OCI-M2 (cell line): Measurements from ENCODE around the gene MASP1.
"Not testable (repeated sequence)": the region's sequence is repeated elsewhere in the genome, so short reads cannot be mapped to it uniquely, and the experiment has no call there.

Source experiments
- DNase-seq: peaks from one replicate; lab custom pipeline; 2025; ENCODE audit not compliant: unreplicated experiment; lab: John Stamatoyannopoulos, UW

The MASP1 gene

DNA sequence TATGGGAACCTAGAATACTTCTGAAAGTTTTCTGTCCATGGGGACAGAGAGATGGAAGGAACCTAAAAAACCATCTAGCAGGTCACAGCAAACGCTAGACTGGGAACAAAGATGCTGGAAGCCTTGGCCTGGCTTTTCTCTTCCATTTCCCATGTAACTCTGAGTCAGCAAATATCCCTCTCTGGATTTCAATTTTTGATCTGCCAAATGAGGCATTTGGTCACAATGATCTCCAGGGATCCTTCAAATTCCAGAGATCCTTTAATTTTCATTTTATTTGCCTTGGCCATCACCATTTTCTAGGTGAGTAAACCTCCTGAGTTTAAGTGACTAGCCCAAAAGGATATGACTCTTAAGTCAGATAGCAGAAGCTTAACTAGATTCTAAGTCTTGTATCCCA lies 54.6 kb downstream of the MASP1 start:
- DNase-seq, result no peak

DNA sequence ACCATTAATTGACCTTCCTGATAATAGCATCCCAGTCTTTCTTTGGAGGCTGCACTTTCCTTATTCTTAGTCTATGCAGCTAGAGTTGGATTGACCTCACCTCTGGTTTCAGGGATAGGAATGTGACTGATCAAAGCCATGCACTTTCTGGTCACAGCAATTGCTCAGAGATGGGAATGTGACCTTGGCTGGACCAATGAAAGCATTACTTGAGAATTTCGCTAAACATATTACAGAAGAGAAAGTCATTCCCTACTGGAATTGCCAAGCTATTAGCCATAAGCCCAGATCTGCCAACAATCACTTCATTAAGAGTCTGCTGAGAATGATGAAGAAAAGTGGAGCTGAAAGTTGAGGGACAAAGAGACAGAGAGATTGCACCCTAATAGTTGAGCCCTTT lies 61.5 kb downstream of the MASP1 start:
- DNase-seq, result no peak

DNA sequence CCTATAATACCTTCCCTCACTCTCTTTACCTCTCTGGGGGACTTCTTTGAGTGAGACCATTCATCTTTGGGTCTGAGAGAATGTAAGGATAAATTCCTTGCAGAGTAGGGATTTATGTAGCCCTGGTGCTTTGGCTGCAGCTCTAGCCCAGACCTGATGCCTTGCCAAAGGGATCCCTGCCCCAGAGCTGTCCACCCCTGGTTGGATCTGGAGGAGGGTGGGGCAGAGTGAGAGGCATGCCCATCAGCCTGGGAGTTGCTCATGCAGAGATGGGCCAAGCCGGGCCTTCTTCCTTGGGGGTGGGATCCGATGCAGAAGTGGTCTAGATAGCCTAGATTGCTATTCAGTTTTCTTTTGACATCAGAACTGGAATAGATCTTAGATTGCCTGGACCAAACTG lies 62.8 kb downstream of the MASP1 start:
- no peak for DNase-seq

DNA sequence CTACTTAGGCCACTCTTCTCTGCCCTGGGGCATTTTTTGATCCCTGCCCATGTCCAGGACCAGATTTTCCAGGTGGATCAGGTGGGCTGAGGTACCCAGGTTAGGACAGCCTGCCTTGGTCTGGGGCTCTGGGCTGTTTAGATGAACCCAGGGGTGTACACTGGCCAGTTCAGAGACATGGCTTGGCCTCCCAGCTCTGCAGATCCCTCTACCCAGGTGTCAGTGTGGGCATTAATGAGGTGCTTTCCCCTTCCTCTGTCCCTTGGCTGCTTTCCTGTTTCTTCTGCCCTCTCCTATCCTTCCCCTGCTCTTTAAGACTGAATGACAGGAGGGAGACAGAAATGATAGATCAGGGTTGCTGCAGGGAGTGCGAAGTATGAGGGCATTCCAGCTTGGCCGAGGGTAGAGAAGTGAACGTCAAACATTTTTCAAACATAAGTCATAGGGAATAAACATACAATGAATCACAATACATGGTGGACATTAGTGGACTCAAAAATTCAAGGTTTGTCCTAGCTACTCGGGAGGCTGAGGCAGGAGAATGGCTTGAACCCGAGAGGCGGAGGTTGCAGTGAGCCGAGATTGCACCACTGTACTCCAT lies 63.8 kb downstream of the MASP1 start:
- no peak for DNase-seq

DNA sequence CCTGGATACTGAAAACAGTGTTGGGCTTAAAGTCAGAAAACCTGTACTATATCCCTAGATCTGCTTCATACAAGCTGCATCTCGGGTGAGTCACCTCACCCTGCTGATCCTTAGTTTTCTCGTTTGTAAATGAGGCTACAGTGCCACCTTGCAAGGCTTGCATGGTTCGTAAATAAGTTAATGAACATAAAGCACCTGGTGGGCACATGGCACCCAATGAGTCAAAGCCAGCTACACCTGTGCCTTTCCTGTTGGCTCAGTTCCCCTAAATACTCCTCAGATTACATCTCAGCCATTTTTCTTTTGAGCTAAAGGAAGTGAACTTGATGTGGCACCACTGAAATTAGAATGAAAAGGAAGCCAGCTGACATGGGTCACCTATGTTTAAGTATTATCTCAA lies 67.7 kb downstream of the MASP1 start:
- DNase-seq, result no peak

DNA sequence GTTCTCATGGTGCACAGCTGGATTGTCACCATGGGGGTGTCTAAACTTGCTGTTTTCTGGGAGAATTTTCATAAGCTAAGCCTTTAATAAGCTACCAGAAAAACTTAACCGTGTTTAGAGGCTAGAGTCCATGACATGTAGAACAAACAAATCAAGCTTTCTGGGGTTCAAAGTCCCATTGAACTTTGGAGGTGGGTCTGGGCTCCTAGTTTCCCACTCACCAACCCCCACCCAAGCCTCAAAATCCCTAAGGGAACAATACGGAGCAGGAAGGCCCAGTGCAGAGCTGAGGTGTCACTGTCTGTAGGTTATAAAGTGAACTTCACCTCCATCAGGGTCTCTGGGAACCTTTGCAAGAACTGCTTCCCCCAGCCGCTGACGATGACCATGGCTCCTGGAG lies 68.7 kb downstream of the MASP1 start:
- no peak for DNase-seq

DNA sequence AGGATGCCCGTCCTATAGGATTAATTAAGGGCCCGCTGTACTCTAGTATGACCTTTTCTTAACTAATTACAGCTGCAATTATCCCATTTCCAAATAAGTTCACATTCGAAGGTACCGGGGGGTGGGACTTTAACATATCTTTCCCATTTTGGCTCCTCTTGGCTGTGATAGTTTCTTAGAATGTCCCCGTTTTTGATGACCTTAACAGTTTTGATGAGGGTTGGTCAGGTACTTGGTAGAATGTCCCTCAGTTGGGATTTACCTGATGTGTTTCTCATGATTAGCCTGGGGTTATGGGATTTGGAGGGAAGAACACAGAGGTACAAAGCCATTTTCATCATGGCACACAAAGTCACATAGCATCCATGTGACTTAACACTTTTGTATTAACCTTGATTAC lies 76.1 kb downstream of the MASP1 start:
- DNase-seq, result no peak

DNA sequence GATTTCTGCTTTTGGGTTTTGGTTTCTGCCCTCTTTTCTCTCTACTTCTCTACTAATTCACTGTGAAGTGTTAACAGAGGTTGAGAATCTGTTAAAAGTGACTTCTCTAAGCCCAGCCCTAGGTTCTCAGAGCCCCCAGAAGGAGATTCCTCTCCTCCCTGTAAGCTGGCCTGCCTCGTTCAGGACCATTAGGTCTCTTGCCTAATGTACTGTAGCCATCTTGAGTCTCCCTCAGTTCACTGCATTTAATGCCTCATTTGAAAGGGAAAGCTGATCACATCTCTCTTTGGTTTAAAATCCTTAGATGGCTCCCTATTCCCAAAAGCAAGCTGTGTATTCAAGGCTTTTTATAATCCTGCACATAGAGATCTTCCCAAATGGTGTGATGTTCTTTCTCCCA lies 77.9 kb downstream of the MASP1 start:
- no peak for DNase-seq

DNA sequence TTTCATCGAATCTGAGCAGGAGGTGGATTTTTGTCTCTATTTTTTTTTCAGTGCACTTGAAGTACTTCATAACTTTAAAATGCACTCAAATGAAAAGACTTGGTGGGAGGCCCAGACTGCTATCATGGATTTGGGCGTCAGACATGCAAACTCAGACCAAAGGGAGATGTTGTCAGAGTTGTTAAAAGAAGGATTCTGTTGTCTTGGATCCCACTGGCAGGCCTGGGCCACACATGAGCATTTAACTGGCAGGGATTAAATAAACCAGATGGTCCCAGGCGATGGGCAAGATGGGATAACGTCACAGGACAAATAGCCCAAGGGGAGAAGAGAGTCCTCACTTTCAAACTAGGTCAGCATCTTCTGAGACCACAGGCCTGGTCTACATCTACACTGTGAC lies 78.8 kb downstream of the MASP1 start:
- no peak for DNase-seq

DNA sequence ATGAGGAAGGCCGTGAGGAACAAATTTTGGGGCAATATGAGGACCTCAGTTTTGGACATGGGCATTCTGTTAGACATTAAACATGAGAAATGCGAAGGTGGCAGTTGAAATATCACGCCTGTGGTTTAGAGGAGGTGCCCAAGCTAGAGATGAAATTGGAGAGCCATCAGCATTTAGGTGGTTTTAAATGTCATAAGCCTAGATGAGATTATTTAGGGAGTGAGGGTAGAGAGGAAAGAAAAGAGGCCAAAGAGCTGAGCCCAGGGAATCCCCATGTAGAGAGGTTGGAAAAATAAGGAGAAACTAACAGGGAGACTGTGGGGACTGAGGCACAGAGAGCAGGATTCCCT lies 79.4 kb downstream of the MASP1 start:
- DNase-seq, result no peak

DNA sequence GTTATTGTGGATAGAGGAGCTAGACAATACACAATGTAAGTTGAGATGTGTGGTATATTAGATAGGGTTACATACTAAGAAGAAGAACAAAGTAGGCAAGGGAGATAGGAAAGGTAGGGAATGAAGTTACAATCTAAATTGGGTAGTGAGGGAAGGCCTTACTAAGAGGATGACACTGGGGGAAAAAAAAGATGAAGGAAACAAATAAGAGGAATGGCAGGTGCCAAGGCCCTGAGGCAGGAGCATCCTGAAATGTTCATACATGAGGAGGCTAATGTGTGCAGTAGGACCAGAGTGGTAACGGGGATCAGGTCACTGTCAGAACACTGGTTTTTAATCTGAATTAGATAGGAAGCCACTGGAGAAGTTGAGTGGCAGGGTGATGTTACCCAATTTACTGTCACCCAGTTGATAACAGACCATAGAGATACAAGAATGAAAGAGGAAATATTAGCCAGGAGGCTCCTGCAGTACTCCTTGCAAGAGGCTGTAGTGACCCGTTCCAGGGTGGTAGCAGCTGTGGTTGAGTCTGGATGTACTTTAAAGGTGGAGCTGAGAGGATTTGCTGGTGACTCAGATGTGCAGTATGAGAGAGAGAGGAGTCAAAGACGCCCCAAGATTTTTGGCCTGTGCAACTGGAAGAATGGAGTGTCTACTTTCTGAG lies 79.9 kb downstream of the MASP1 start:
- no peak for DNase-seq

DNA sequence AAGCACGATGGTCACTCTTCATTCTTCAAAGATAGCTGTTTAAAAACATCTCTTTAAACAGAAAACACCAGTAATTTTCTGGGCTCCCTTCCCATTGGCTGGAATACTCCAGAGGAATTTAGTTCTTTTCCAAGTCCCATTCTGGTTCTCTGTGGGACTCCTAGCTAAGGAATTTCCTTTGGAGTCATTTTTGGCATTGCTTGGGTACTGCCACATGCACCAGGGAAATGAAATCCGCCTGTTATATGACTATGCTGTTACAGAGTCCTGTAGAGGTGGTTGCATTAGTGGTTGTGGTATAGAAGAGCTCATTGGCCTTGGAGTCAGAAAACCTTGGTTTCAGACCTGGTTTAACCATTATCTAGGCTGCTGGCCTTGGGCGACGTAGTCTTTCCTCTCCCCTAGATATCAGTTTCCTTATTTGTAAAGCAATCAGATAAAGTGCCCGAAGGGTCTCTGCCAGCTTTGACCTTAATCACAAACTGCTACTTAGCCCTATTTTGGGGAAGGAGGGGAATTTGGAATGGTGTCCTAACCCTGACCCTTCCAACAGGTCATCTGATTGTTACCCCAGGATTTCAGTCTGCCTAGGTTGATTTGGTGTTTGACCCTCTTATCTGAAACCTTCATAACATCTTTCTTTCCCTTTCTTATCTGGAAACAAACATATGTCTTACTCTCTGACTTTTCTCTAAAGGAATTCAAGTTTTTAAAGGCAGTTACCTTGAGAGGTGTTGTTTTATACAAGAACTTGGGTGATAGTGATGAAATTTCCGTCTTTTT lies 80.8 kb downstream of the MASP1 start:
- no peak for DNase-seq

DNA sequence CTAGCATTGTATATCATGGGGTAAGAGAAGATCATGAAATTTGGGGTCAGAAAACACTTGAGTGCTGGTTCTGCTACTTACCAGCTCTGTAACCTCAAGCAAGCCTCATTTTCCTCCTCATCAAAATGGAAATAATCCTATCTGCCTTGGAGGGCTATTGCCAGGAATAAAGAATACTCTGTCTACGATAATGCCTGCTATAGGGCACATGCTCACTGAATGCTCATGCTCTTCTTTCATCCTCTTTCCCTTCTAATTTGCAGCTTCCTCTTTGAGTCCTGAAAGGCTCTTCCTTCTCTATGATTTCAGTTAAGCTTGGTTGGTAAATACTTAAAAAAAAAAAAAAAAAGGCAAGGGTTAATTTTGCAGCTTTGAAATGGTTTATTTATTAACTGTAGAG lies 81.4 kb downstream of the MASP1 start:
- no peak for DNase-seq

DNA sequence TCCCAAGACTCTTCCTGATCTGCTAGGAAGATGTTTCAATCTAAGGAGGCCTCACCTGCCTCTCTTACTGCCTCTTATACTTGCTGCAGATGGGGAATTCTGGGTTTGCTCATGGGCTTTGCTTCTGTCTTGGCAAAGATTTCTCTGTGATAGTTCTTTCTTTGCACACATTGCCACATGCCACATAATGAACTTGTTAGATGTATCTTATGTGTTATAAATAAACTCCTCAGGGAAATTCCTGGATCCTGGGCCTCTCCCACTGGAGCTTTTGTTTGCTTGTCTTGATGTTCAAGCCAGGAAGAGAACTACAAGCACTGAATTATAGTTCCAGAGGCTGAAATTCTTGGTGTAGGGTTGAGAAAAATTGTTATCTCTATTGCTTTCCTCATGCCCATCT lies 82.0 kb downstream of the MASP1 start:
- no peak for DNase-seq

DNA sequence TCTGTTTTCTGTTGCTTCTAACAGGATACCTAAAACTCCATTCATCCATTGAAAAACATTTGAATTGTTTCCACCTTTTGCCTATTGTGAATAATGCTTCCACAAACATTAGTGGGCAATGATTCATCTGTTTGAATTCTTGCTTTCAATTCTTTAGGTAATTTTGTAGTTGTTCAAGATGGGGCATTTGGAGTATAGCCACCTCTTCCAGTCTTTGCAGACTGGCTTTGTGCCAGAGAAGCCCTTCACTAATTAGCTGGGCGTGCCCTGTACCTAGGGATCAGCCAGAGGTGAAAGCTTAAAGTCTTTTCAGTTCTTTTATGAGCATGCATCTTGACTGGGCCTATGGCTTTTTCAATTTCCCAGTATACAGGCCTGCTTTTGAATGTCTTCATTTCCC lies 83.4 kb downstream of the MASP1 start:
- DNase-seq, result no peak

DNA sequence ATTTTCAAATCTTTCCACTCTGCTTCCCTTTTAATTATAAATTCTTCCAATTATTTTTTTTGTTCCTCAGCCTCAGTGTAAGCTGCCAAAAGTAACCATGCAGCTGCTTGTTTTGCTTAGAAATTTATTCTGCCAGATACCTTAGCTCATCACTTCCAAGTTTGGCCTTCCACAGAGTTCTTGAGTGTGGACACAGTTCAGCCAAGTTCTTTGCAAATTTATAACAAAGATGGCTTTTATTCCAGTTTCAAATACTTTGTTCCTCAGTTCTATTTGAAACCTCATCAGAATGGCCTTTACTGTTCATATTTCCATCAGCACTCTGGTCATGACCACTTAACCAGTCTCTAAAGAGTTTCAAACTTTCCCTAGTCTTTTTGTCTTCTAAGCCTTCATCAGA lies 83.9 kb downstream of the MASP1 start:
- DNase-seq, result no peak

DNA sequence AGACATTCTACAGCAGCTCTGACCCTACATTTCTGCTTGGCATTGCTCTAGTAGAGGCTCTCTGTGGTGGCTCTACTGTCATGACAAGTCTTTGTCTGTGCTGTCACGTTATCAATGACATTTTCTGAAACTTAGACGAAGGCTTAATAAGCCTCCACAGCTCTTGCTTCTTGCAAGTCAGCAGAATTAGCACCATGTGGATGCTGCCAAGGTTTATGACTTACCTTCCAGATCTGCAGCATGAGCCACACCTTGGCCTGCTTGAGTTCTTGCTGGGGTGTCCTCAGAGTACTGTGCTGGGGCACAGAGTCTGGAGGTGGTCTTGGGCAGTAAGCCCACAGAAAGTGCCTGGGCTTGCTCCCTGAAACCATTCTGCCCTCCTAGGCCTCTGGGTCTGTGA lies 84.5 kb downstream of the MASP1 start:
- DNase-seq, result no peak

DNA sequence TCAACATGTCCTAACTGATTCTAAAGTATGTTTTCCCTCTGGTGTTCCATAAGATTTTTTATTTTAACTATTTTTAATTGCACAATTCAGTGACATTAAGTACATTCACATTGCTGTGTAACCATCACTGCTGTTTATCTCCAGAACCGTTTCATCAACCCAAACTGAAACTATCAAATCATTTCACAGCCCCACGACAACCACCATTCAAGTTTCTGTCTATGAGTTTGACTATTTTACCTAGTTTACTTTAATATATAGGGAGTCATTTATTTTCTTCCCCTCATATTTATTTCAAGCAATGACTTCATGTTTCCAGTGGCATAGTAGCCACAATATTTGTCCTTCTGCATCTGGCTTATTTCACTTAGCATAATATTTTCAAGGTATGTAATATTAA lies 85.9 kb downstream of the MASP1 start:
- DNase-seq, result no peak

DNA sequence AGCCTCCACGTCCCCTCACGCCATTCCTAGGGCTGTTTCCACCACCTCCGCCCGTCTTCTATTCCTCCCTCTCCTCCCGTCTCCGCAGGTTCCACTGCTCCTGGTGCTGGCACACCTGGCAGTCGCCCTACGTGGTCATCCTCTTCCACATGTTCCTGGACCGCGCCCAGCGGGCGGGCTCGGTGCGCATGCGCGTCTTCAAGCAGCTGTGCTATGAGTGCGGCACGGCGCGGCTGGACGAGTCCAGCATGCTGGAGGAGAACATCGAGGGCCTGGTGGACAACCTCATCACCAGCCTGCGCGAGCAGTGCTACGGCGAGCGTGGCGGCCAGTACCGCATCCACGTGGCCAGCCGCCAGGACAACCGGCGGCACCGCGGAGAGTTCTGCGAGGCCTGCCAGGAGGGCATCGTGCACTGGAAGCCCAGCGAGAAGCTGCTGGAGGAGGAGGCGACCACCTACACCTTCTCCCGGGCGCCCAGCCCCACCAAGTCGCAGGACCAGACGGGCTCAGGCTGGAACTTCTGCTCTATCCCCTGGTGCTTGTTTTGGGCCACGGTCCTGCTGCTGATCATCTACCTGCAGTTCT lies 92.0 kb downstream of the MASP1 start:
- DNase-seq, result not testable (repeated sequence)

DNA sequence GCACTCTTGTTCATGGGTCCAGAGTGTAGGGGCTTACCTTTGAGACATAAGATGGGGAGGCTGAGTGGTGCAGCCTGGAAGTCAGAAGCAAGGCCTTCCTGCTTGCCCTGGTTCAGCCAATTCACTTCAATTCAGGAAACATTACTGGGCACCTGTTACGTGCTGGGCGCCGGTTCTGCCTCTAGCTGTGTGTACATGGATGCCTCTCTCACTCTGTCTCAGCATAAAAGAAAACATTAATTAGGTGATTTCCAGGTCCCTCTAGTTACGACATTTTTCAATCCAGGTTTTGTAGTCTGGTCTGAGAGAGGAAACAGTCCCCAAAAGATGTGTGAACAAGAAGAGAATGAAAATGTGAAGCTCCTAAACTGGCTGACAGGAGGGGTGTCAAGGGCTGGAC lies 93.0 kb downstream of the MASP1 start:
- DNase-seq, result no peak

DNA sequence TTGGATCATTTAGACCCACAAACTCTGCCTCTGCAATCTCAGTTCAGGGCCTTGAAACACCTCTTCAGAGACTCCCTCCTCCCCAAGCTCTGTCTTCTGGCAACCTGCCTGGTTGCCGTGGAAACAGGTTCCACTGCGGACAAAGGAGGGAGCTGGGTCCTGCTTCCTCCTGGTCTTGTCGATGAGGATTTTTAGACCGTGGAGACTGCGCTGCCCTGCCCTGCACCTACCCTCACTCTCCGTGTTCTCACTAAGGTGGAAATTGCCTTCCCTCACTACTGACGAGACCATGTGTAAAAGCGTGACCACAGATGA lies 94.2 kb downstream of the MASP1 start, which contains the start of gene RTP1:
TSS of gene RTP1 (plus strand) at position 152 of the 315 bp plus-strand sequence. CDS start at position 182, 30 bp downstream.
- no peak for DNase-seq
